Measurements from ENCODE around the gene CORO2B. TPM values are rescaled to one million over a fixed set of nuclear protein-coding genes. Genes with fewer than 3 reads are reported as not detected.

CORO2B gene
- total RNA-seq, 1 donor from 2014 or later, result not detected

DNA sequence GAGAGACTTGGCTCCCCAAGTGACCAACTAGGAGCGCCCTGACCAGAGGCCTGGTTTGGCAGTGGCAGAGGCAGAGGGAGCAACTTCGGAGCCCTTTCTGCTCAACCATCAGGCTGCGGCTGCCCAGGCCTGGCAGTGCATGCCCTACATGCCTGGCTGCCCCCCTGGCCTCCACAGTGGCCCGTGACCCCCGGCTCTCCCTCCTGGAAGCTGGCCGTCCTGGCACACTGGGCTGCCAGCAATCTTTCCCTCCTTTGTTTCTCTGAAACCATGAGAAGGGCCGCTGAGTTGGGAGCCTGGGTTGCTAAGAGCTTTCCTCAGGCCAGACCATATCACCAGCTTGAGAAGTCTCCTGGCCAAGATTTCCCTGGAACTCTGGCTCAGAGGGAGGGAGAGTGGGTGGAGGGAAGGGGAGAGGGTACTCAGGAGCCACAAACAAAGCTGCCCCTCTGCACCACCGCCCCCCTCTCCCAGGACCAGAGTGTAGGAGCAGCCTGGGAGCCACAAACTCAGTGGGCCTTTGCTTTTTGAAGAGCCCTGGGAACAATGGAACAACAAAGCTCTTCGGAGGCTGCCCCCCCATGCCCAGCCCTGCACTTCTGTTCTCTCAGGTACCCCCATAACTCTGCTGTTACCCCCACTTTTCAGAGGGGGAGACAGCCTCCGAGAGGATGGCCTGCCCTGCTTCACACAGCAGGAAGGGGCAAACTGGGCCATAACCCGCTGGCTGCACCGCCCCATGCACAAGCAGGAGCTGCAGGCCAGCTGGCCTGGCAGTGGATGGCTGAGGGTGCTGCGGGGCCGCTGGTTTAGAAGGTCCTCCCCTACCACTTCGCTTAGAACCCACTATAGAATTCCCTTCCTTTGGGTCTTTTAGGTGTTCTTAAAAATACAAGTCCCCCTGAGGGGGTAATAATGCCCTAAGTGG is 11.3 kb downstream of the CORO2B start:
- intact Hi-C loops (cut with micrococcal nuclease), result no loop called here

DNA sequence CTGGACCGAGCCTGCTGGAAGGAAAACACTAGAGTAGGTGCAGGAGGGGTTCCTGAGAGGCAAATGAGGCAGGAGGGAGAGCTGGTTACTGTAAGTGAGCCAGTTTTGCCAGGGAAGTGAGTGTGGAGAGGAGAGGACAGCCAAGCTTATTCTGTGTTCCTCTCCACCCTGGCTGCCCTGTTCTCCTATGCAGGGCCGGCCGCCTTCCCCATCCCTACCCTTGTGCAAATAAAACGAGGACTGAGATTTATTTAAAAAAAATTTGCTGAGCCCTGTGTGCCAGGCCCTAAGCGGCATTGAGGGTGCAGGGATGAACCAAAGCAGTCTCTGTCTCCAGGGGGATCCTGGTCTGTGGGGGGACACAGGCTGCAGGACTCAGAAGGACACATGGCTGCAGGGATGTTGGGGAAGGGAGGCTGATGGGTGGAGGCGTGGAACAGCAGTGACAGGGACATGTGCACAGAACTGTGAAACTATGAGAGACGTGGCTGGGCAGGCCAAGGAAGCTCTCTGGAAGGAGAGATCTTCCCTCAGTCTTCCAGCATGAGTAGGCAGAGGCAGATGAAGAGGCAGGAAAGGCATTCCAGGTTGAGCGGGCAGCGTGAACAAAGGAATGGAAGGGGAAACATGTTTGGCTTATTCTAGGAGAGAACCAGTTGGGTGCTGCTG is 12.1 kb downstream of the CORO2B start:
- intact Hi-C loops (cut with micrococcal nuclease), result no loop called here

GRCh38 chr15:68592054-68592453 is 13.3 kb downstream of the CORO2B start:
- intact Hi-C loops (cut with micrococcal nuclease), result no loop called here

DNA sequence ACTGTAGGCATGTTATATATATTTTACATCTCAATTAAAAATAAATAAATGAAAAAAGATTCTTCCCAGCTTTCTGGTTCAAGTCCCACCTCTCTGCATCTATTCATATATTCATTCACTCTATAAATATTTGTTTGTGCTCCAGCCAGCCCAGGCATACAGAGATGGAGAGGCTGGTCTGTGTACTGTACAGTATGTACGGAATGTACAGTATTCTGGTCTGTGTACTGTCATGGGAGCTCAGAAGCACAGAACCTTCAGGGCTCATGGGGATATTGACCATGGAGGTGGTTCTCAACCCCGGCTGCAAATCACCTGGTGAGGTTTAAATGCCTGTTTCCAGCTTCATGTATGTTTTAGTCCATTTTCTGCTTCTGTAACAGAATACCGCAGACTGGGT is 13.8 kb downstream of the CORO2B start:
- intact Hi-C loops (cut with micrococcal nuclease), result no loop called here

DNA sequence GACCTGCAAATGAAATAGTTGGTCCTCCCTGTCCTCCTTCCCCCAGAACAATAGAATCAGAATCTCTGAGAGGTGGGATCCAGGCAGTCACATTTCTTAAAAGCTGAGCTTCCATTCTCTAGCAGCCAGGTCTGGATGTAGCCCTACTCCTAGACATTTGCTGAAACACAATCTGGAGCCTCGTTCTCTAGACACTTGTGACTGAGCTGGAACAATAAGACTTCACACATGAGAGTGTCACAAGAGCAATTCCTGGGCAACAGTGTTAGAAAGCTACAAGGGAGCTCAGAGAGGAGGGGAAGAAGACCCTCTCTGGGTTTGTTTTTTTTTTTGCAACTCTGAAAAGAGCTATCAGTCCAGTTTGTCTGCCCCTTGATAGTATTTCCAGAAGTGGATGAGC is 14.5 kb downstream of the CORO2B start:
- intact Hi-C loops (cut with micrococcal nuclease), result no loop called here

- intact Hi-C loops (cut with micrococcal nuclease), result no loop called here
These were observed 15.2 kb downstream of the CORO2B start for GRCh38 chr15:68593828-68594532.

DNA sequence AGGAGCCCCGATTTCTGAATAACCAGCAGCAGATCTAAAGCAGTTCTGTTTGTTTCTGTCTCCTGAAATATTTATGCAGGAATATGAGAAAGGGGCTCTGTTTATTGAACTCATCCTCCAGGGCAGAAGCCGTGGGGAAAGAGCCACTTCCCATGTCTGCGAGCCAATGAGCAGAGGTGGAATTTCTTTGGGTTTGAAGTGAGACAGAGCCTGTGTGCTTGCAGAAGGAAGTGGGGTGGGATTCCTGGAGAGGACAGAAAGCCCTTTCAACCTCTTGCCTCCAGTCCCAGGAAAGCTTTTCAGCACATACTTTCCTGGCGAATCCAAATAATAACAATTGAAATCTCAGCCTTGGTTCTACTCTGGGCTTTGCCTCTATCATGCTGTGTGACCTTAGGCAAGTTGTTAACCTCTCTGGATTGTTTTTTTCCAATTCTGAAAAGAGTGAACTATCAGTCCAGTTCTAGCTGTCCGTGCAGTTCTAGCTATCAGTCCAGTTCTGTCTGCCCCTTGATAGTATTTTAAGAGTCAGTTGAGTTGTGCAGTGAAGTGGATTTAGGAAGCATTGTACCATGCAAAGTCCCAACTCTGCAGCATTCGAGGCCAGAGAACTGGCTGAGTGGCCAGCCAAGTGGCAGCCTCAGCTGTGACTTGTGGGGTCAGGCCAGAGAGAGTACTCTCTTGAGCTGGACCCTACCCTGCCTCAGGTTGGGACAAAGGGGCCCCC is 15.9 kb downstream of the CORO2B start:
- intact Hi-C loops (cut with micrococcal nuclease), result no loop called here

GRCh38 chr15:68595260-68595564 is 16.4 kb downstream of the CORO2B start:
- intact Hi-C loops (cut with micrococcal nuclease), result no loop called here

GRCh38 chr15:68595761-68596160 is 17.0 kb downstream of the CORO2B start:
- intact Hi-C loops (cut with micrococcal nuclease), result no loop called here

GRCh38 chr15:68596691-68597090 is 17.9 kb downstream of the CORO2B start:
- intact Hi-C loops (cut with micrococcal nuclease), result no loop called here

- intact Hi-C loops (cut with micrococcal nuclease), result no loop called here
These were observed 18.8 kb downstream of the CORO2B start for GRCh38 chr15:68597581-68597980.

DNA sequence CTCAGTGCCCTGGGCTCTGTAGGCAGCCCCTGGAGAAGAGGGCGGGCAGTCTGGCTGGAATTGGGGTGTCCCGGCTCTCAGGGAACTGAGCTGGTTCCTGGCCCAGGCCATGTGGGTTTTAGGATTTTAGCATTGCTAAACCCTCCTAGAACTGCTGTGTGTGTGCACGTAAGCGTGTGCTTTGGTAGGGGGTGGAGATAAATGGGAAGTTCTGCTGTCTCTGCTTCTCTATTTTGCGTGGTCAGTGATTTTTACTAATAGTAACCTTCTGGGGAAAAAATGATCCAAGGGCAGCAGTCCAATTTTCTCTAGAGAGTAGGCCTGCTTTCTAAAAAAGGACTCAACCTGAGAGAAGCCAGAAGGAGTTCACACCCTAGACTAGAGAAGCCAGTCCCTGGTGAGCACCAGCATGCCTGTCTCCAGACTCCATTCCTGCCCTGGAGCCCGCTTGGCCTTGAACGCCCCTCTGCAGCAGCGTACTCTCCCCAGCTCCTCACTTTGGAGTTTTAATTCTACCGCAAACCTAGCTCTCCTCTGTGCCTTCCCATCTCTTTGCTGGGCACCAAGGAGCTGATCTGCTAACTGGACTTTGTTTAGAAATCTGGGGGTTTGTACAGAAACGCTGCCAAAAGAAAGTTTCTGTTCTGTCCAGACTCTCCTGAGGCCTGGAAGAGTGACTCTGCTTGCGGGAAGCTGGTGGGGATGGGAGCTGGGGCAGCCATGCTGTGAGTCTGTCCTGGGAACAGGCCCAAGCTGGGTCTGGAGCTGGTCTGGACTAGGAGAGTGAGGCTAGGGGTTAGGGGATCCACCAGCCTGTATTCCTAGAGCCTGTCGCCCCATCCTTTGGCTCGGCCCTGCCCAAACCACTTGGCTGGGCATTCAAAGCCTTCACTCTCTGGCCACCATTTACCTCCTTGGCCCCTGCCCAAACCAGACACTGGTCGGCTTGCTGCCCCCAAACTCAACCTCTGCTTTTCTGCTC is 19.7 kb downstream of the CORO2B start:
- intact Hi-C loops (cut with micrococcal nuclease), result no loop called here

GRCh38 chr15:68599153-68599545 is 20.4 kb downstream of the CORO2B start:
- intact Hi-C loops (cut with micrococcal nuclease), result no loop called here

GRCh38 chr15:68599560-68600071 is 20.8 kb downstream of the CORO2B start:
- intact Hi-C loops (cut with micrococcal nuclease), result no loop called here

DNA sequence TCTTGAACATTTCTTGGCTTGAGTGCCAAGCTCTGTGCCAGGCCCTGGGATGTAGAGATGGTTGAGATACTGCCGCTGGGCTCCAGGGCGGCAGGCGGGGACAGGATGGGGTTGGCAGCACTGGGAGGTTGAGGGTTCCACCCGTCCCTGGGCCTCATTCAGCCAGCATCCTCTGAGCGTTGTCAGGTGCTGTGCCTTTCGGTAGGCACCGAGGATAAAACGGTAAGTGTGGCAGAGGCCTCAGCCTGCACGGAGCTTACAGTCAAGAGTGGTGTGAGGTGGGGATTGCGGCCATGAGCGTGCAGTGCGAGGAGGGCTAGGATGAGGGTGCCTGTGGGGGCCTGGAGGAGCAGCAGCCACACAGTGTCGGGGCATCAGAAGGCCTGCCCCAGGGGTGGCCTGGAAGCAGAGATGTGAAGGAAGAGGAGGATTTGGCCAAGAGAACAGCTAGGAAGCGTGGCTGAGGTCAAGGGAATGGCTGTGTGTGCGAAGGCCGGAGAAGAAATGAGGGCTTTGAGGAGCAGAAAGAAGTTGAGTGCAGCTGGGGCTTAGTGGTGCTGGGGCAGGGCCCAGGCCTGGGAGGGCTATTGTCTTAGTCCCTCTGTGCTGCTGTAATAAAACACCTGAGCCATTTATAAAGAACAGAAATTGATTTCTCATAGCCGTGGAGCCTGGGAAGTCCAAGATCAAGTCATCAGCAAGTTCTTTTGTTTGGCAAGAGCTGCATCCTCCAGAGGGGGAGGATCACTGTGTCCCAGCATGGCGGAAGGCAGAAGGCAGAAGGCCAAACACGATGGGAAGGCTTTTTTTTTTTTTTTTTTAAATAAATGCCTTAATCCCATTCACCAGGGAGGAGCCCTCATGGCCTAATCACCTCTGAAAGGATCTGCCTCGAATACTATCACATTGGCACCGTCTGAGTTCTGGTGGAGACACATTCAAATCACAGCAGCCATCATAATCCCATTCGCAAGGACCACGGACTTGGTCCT is 22.7 kb downstream of the CORO2B start:
- intact Hi-C loops (cut with micrococcal nuclease), result no loop called here

DNA sequence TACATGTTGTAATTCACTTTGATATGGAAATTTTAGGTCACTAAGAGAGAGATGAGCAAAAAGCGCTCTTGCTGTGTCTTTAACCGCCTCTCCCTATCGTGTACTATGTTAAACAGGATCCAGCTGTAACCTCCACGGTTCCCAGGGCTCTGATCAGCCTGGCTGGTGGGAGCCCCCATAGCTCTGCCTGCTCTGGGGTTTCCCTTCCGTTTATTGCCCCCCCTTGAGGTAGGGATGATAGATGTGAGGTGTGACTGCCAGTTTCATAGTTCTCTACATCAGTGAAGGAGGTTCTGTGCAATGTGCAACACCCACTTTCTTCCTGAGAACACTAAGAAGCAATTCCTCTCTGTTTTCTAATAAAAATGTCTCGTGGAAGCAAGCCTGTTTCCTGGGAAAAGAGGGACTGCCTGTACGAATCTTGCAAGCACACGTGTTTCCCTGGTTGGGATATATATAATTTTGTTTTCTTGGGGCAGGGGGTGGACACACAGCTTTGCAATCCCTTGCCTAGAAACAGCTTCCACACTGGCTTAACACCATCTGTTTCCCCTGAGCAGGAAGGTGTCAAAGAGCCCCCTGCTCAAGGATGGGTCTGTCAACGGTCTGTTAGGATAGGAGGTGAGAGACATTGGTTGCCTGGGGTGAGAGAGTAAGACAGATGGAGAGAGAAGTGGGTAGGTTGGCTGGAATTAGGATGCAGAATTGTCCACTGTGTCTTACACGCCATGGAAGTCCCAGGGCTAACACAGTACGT is 23.8 kb downstream of the CORO2B start:
- intact Hi-C loops (cut with micrococcal nuclease), result no loop called here

DNA sequence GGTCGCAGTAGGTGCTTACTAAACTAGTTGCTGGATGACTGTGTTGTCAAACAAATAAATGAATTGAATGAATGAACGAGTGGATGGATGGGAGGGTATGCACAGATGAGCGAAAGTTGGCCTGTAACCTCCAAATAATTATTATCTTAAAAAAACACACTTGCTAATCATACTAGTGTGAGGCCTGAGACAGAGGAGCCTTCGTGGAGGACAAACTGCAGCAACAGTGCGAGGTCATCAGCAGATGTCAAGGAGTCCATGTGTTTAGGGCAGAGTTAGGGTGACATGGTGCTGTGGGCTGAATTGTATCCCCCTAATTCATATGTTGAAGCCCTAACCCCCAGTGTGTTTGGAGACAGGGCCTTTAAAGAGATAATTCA is 24.4 kb downstream of the CORO2B start:
- intact Hi-C loops (cut with micrococcal nuclease), result no loop called here

DNA sequence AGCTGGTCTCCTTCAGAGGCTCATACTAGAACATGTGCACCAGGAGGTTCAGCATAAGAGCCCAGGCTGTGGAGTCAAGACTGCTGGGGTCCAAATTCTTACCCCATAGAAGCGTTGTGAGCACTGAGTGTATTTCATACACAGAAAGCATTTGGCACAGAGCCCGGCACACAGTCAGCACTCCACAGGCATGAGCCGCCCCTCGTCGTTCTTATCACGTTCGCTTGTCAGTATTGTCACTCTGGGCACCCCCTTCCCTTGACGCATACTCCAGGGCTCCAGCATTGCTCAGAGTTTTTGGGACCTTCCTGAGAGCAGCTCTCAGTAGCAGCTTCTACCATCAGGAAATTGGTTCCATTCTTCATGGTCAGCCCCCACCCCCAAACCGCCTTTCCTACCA is 25.2 kb downstream of the CORO2B start:
- intact Hi-C loops (cut with micrococcal nuclease), result no loop called here
